GM19455 (cell line): ENCODE data around the gene GAB3.
"Not testable (repeated sequence)": the region's sequence is repeated elsewhere in the genome, so short reads cannot be mapped to it uniquely, and the experiment has no call there.

Experiments
- ATAC-seq: cut with Tn5 transposase; IDR thresholded peaks from one replicate; pipeline ENCODE4 v1.9.1; 2021; ENCODE audit not compliant: unreplicated experiment

The GAB3 gene

GRCh38 chrX:154658957-154659356, 91.9 kb downstream of the GAB3 start:
- ATAC-seq, result no peak

GRCh38 chrX:154658187-154658586, 92.7 kb downstream of the GAB3 start:
- ATAC-seq, result no peak

GRCh38 chrX:154657226-154657805, 93.6 kb downstream of the GAB3 start:
- no peak for ATAC-seq

DNA sequence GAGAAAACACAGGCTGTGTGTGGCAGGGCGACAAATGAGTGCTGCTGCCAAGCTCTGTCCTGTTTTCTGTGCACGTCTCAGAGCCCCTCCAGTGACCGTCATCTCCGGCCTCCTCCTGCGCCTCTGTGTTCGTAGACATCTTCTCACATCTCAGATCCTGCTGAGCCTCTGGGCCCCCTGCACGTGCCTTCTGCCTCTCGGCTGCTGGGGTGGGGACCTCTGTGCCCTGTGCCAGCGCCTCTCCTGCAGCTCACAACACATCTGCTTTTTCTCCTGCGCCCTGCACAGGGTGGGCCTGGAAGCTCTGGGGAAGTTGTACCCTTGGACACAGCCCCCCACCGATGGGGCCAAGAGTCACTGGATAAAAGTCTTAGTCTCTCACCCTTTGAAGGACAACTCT, 95.1 kb downstream of the GAB3 start:
- ATAC-seq, result no peak

DNA sequence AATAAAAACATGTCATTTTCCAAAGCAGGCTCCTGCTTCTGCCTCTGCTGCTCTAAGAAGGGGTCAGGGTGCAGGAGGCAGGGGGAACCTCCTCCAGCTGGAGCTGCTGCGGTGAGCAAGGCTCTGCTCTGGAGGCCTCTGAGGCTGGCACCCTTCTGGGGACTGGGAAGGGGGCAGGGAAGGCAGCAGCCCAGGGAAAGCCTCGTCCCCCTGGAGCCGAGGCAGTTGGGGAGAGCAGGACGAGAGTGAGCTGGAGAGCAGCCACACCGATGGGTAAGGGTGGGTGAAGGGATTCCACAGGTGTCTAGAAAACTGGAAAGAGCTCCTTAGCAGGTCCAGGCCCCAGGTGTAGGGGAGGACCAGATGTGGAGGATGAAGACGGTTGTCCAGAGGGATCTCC, 95.5 kb downstream of the GAB3 start:
- no peak for ATAC-seq

DNA sequence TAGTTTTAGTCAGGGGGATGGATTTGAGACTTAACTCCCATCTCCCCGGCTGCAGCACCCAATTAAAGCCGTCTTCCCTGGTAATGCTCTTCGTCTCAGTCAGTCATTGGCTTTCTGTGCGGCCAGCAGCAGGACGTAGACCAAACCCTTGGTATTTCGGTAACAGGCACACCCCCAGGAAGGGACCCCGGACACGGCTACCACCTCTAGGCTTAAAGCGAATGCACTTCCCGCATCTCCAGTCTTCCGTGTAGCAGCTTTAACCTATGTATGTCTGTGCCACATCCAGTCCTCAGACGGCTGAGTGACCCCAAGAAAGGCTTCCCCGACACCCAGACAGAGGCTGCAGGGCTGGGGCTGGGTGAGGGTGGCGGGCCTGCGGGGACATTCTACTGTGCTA, 96.0 kb downstream of the GAB3 start:
- no peak for ATAC-seq

DNA sequence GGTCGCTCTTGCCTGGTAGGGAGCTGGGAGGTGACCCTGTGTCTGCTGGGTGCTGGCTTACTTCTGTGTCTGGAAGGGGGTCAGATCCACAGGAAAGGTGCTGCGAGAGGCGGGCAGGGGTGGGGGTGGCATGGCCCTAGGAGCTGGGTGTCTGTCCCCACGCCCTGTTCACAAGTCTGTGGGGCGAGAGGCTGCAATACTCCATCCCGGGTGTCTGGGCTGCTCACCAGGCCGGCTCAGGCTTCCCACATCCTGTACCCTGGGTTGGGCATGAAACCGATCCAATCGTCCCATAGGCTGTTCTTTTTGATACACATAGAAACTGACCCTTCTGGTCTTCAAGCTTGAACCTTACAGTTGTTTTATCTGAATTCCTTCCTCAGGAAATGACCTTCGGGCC, 96.5 kb downstream of the GAB3 start:
- ATAC-seq, result no peak

GRCh38 chrX:154653413-154653812, 97.5 kb downstream of the GAB3 start, which contains the start of gene CTAG2:
CTAG2 (minus strand) TSS chrX:154653579; CDS start chrX:154653515, 64 bp downstream.
- not testable (repeated sequence) for ATAC-seq

GRCh38 chrX:154653048-154653401, 97.9 kb downstream of the GAB3 start:
- no peak for ATAC-seq

GRCh38 chrX:154652311-154653047, 98.4 kb downstream of the GAB3 start:
- no peak for ATAC-seq

DNA sequence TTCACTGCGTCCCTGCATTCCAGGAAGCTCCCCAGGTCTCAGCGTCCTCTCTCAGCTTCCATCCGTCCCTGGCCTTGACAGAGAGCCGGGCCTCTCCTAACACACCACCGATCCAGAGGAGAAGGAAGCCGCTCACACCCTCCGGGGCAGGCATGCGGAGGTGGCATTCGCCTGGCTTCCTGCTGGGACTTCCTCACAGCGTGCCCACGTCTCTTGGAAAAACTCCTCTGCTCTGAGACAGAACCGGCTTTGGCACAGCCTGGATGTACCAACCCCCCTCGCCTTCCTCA, 100.7 kb downstream of the GAB3 start:
- ATAC-seq, result no peak

GRCh38 chrX:154649503-154650220, 101.2 kb downstream of the GAB3 start:
- ATAC-seq, result no peak

- ATAC-seq, result no peak
Measured at GRCh38 chrX:154648931-154649330, 101.9 kb downstream of the GAB3 start.

DNA sequence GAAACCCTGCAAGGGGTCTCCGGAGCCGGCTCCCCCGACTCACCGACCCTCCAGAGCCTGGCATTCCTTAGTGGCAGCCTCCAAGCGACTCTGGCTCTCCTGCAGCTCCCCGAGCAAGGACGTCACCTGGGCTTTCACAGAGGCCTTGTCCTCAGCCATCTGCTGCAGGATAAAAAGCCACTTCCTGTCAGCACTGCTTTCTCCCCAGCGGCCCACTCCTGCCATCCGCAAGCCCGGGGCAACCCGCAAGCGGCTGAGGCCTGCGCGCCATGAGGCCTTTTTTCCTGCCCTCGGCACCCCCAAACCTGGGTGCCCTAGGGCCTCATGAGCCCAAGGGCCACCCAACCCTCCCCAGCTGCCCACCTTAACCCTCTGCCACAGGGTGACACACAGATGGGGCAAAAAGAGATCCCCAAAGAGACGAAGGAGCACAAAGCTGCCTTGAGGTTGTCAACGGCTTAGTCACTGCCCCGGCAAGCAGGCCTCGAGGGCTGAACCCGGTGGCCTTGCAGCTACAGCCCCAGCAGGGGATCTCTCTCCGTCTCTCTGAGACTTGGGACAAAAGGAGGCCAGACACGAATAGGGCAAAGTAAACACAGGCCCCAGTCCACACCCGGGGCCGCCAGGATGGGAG, 105.0 kb downstream of the GAB3 start:
- not testable (repeated sequence) for ATAC-seq

GRCh38 chrX:154643708-154644107, 107.2 kb downstream of the GAB3 start:
- ATAC-seq, result not testable (repeated sequence)

- ATAC-seq, result not testable (repeated sequence)
Measured at GRCh38 chrX:154641740-154642139, 109.1 kb downstream of the GAB3 start.

- not testable (repeated sequence) for ATAC-seq
Measured at GRCh38 chrX:154633661-154634060, 117.2 kb downstream of the GAB3 start.

DNA sequence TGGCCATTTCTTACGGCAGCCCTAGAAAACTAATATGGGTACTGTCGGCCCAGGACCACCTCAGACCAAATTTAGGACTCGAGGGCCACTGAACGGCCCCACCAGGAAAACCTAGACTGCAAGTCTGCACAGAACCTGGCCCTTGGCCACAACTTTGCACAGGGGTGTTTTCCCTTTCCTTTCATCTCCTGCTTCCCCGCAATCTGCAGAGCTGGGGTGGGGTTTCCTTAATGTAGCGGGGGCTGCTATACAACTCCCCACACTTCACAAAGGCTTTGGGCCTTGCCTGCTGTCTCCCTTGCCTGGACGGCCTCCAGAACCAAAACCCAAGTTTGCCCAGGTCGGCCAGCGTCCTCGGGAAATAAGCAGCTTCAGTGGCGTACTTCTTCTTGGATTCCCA, 119.9 kb downstream of the GAB3 start:
- not testable (repeated sequence) for ATAC-seq

DNA sequence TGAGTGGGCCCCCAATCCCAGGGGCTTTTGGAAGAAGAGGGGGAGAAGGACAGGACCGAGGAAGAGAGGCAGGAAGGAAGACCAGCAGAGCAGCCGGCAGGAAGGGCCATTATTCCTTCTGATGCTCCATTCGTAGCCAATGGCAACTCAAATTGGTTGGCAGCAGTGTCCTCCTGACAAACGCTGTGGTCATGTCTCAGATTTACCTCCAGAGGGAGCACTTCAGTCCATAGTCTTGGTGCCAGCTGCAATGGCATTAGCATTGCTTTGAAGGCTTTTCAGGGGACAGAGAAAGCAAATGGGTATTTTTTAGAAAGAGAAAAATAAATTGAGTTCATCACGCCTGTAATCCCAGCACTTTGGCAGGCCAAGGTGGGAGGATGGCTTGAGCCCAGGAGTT, 121.9 kb downstream of the GAB3 start:
- not testable (repeated sequence) for ATAC-seq
